DND-41 (cell line): Measurements from ENCODE around the gene THOC2.
"Not testable (repeated sequence)": the region's sequence is repeated elsewhere in the genome, so short reads cannot be mapped to it uniquely, and the experiment has no call there.

Experiments
- ATAC-seq: fragments of 200-7000 bp; cut with Tn5 transposase; 3 replicates; pipeline ENCODE4 v1.9.1; 2021; ENCODE audit warnings: low read depth; ENCODE audit not compliant: insufficient read depth
- DNase-seq: peaks from one replicate; pipeline ENCODE4 v3.0.0-alpha.2; 2020
- H2AFZ ChIP-seq: 2 replicates; pipeline ENCODE4 v1.6.0; 2012; ENCODE audit warnings: low read depth, low read length
- H3K27ac ChIP-seq: 2 replicates; pipeline ENCODE4 v1.5.1; 2012; ENCODE audit warnings: low read length, inconsistent platforms
- H3K27me3 ChIP-seq: fragments of 200-600 bp; sonication (generic); 2 replicates; pipeline ENCODE4 v1.6.0; 2012; ENCODE audit warnings: low read length, mild to moderate bottlenecking, inconsistent platforms; ENCODE audit not compliant: insufficient read depth, poor library complexity
- H3K36me3 ChIP-seq: 2 replicates; pipeline ENCODE4 v1.5.1; 2012; ENCODE audit warnings: low read length, inconsistent platforms; ENCODE audit not compliant: insufficient read depth
- H3K4me1 ChIP-seq: 2 replicates; pipeline ENCODE4 v1.5.1; 2012; ENCODE audit warnings: mild to moderate bottlenecking, low read length; ENCODE audit not compliant: insufficient read depth
- H3K4me2 ChIP-seq: 2 replicates; pipeline ENCODE4 v1.6.0; 2012; ENCODE audit warnings: mild to moderate bottlenecking, moderate library complexity, low read length, inconsistent platforms; ENCODE audit not compliant: insufficient read depth
- H3K4me3 ChIP-seq, 2 experiments: fragments of 200-600 bp in 1 of 2; shearing (Covaris generic) in 1 of 2; 2 replicates each; pipeline ENCODE4 v1.5.1; 2012 to 2016; ENCODE audit warnings: inconsistent platforms in 2 of 2, low read length in 2 of 2, mild to moderate bottlenecking in 2 of 2, low read depth in 1 of 2, moderate library complexity in 1 of 2
- H3K79me2 ChIP-seq: 2 replicates; pipeline ENCODE4 v1.6.0; 2012; ENCODE audit warnings: low read length, inconsistent platforms; ENCODE audit not compliant: insufficient read depth
- H3K9ac ChIP-seq: 2 replicates; pipeline ENCODE4 v1.6.0; 2012; ENCODE audit warnings: low read depth, mild to moderate bottlenecking, inconsistent platforms, low read length, moderate library complexity
- H3K9me3 ChIP-seq: 2 replicates; pipeline ENCODE4 v1.5.1; 2012; ENCODE audit warnings: low read length, moderate library complexity, mild to moderate bottlenecking, inconsistent platforms; ENCODE audit not compliant: insufficient read depth, severe bottlenecking
- H4K20me1 ChIP-seq: 2 replicates; pipeline ENCODE4 v1.6.0; 2012; ENCODE audit warnings: low read length; ENCODE audit not compliant: insufficient read depth
- EZH2 ChIP-seq: IDR thresholded peaks from 3 replicates; pipeline ENCODE4 v1.6.1; 2012; ENCODE audit warnings: borderline replicate concordance, low read depth, mild to moderate bottlenecking, moderate library complexity, low read length, inconsistent platforms; ENCODE audit not compliant: severe bottlenecking
- TF ChIP-seq, protein P1 (sequence below): IDR thresholded peaks from 2 replicates; pipeline ENCODE4 v1.5.1; 2012; ENCODE audit warnings: borderline replicate concordance, low read length, moderate library complexity, mild to moderate bottlenecking; ENCODE audit not compliant: poor library complexity, severe bottlenecking; ENCODE audit errors: extremely low read depth

Gene THOC2

DNA sequence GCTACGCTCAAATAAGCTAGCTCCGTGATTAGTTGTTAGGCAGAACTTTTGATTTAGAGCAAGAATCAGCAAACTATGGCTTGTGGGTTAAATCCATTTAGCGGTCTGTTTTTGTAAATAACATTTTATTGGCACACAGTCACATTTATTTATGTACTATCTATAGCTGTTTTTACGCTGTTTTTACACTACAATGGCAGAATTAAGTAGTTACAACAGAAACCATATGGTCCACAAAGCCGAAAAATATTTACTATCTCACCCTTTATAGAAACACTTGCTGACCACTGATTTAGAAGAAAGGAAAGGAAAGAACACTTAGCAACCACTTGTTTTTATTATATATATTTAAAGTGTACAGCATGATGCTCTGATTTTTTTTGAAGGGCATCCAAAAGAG, 41.1 kb downstream of the THOC2 start:
- no peak for ATAC-seq
- Histone ChIP-seq H3K9me3 (no peaks in the 10 kb centered on the region), H3K4me3 (no peak overlapping the region), H3K9ac (no peak overlapping the region), H3K4me2 (no peak overlapping the region), H3K4me1 (no peaks in the 10 kb centered on the region), H3K36me3 (peaks cover 27% of the 10 kb centered on the region), H2AFZ (no peak overlapping the region), H4K20me1 (no peaks in the 10 kb centered on the region), H3K79me2 (peaks cover 2% of the 10 kb centered on the region; the same call in 1 of the 2 replicates), H3K27me3 (no peaks in the 10 kb centered on the region), H3K27ac (no peak overlapping the region)
- DNase-seq: no peak
- TF ChIP-seq, protein P1, sequence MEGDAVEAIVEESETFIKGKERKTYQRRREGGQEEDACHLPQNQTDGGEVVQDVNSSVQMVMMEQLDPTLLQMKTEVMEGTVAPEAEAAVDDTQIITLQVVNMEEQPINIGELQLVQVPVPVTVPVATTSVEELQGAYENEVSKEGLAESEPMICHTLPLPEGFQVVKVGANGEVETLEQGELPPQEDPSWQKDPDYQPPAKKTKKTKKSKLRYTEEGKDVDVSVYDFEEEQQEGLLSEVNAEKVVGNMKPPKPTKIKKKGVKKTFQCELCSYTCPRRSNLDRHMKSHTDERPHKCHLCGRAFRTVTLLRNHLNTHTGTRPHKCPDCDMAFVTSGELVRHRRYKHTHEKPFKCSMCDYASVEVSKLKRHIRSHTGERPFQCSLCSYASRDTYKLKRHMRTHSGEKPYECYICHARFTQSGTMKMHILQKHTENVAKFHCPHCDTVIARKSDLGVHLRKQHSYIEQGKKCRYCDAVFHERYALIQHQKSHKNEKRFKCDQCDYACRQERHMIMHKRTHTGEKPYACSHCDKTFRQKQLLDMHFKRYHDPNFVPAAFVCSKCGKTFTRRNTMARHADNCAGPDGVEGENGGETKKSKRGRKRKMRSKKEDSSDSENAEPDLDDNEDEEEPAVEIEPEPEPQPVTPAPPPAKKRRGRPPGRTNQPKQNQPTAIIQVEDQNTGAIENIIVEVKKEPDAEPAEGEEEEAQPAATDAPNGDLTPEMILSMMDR: no peak
- no peak for TF ChIP-seq EZH2

DNA sequence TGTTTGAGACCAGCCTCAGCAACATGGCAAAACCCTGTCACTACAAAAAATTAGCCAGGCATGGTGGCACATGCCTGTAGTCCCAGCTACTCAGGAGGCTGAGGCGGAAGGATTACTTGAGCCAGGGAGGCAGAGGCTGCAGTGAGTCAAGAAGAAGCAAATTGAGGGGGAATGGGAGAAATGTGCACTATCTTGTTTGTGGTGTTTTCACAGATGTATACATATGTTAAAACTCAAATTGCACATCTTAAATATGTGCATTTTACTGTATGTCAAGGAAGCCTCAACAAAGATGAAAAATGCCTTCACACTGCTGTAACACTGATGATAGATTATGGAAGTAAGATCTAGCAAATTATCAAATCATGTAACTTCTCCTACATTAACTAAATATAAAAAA, 44.3 kb downstream of the THOC2 start:
- H4K20me1 ChIP-seq: no peaks in the 10 kb centered on the region
- DNase-seq (no peak), ATAC-seq (no peak)
- peaks cover 2% of the 10 kb centered on the region; the same call in 1 of the 2 replicates for H3K79me2 ChIP-seq
- H3K27me3 ChIP-seq: no peaks in the 10 kb centered on the region
- no peaks in the 10 kb centered on the region for H3K4me1 ChIP-seq
- no peak overlapping the region for H2AFZ ChIP-seq
- H3K36me3 ChIP-seq: peaks cover 38% of the 10 kb centered on the region
- no peak overlapping the region for H3K4me2 ChIP-seq
- no peak overlapping the region for H3K4me3 ChIP-seq
- H3K27ac ChIP-seq: no peak overlapping the region
- no peaks in the 10 kb centered on the region for H3K9me3 ChIP-seq
- TF ChIP-seq, protein P1: no peak
- H3K9ac ChIP-seq: no peak overlapping the region

- Histone ChIP-seq H3K36me3 (peaks cover 46% of the 10 kb centered on the region), H3K4me1 (no peaks in the 10 kb centered on the region), H3K27me3 (no peaks in the 10 kb centered on the region), H3K9me3 (no peaks in the 10 kb centered on the region), H3K9ac (no peak overlapping the region), H2AFZ (no peak overlapping the region), H3K4me3 (no peak overlapping the region), H3K27ac (no peak overlapping the region), H3K4me2 (no peak overlapping the region), H4K20me1 (no peaks in the 10 kb centered on the region), H3K79me2 (peaks cover 7% of the 10 kb centered on the region; the same call in 1 of the 2 replicates)
- TF ChIP-seq, protein P1: no peak
- no peak for TF ChIP-seq EZH2
- ATAC-seq (no peak), DNase-seq (no peak)
Measured at GRCh38 chrX:123685232-123685631, 47.6 kb downstream of the THOC2 start.

GRCh38 chrX:123682186-123682585, 50.7 kb downstream of the THOC2 start:
- H3K27me3 ChIP-seq: no peaks in the 10 kb centered on the region
- H3K79me2 ChIP-seq: peaks cover 7% of the 10 kb centered on the region; the same call in 1 of the 2 replicates
- H3K4me1 ChIP-seq: no peaks in the 10 kb centered on the region
- H4K20me1 ChIP-seq: no peaks in the 10 kb centered on the region
- H3K27ac ChIP-seq: no peak overlapping the region
- no peak overlapping the region for H2AFZ ChIP-seq
- DNase-seq (no peak), ATAC-seq (no peak)
- H3K36me3 ChIP-seq: peaks cover 60% of the 10 kb centered on the region
- no peaks in the 10 kb centered on the region for H3K9me3 ChIP-seq
- H3K4me2 ChIP-seq: no peak overlapping the region
- H3K4me3 ChIP-seq: no peak overlapping the region
- no peak for TF ChIP-seq EZH2
- TF ChIP-seq, protein P1: no peak
- no peak overlapping the region for H3K9ac ChIP-seq

DNA sequence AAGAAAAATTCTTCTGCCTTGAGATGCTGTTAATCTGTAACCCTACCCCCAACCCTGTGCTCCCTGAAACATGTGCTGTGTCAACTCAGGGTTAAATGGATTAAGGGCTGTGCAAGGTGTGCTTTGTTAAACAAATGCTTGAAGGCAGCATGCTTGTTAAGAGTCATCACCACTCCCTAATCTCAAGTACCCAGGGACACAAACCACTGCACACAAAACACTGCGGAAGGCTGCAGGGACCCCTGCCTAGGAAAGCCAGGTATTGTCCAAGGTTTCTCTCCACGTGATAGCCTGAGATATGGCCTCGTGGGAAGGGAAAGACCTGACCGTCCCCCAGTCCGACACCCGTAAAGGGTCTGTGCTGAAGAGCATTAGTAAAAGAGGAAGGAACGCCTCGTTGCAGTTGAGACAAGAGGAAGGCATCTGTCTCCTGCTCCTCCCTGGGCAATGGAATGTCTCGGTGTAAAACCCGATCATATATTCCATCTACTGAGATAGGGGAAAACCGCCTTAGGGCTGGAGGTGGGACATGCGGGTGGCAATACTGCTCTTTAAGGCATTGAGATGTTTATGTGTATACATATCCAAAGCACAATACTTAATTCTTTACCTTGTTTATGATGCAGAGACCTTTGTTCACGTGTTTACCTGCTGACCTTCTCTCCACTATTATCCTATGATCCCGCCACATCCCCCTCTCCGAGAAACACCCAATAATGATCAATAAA, 53.0 kb downstream of the THOC2 start:
- not testable (repeated sequence) for DNase-seq, H3K9ac ChIP-seq, H3K9me3 ChIP-seq, H3K4me2 ChIP-seq, H3K4me3 ChIP-seq, H3K27ac ChIP-seq, H2AFZ ChIP-seq, ATAC-seq, H4K20me1 ChIP-seq, H3K4me1 ChIP-seq, H3K27me3 ChIP-seq, H3K79me2 ChIP-seq
- H3K36me3 ChIP-seq: peaks cover 62% of the 10 kb centered on the region
